ENCODE results near the gene ZNF367.
"Not testable (repeated sequence)": the region's sequence is repeated elsewhere in the genome, so short reads cannot be mapped to it uniquely, and the experiment has no call there.

The ZNF367 gene

GRCh38 chr9:96360976-96361375 is 57.2 kb downstream of the ZNF367 start:
- DNase-seq = no peak

DNA sequence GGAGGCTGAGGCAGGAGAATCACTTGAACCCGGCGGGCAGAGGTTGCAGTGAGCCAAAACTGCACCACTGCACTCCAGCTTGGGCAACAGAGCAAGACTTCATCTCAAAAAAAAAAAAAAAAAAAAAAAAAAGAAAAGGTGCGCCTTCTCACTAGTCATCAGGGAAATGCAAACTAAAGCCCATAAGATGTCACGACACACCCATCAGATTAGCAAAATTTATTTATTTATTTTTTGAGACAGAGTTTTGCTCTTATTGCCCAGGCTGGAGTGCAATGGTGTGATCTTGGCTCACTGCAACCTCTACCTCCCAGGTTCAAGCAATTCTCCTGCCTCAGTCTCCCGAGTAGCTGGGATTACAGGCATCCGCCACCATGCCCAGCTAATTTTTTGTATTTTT is 57.6 kb downstream of the ZNF367 start:
- DNase-seq = not testable (repeated sequence)

DNA sequence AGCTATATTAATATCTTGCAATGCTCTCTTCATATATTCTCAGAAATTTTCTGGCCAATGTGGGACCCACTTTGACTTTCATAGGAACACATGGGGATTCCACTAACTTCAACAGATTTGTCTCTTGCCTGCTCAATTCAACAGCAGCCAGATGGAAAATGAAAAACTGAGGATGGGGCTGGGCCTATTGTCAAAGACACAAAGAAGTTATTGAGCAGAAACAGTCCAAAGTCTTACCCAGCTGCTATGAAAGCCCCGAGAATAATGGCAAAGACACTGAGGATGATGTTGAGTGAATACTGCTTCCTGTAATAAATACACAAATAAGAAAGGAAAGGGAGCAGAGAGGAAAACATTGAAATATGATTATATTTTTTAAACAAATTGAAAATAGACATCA is 67.3 kb downstream of the ZNF367 start:
- DNase-seq = no peak

GRCh38 chr9:96348261-96348660 is 69.9 kb downstream of the ZNF367 start:
- DNase-seq = no peak

- no peak for DNase-seq
Observed at GRCh38 chr9:96345551-96345950, 72.6 kb downstream of the ZNF367 start.

- peak; percentile 80 for DNase-seq
Observed at GRCh38 chr9:96344458-96345180, 73.6 kb downstream of the ZNF367 start.

GRCh38 chr9:96343515-96344360 is 74.4 kb downstream of the ZNF367 start:
- no peak for DNase-seq

GRCh38 chr9:96342571-96343245 is 75.5 kb downstream of the ZNF367 start:
- no peak for DNase-seq

DNA sequence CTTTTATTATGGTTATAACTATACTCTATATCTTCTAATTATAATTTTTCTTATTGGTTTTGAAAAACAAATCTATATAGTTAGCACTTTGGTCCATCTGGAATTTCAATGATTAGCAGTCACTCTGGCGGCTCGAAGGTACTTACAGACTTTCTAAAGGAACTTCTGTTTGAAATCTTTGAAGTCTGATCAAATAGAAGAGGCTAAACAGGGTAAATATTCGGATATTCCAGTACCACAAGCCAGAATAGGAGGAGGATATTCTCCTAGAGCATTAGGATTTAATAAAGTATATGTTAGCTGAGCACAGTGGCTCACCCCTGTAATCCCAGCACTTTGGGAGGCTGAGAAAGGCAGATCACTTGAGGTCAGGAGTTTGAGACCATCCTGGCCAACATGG is 77.5 kb downstream of the ZNF367 start:
- DNase-seq = no peak

GRCh38 chr9:96338299-96338698 is 79.9 kb downstream of the ZNF367 start:
- no peak for DNase-seq

All from femur (tissue), 1 donor.